ENCODE results near the gene FAM111B.
A peak's percentile ranks its signal among the peaks of the same experiment; 100 is the strongest.

Gene FAM111B

GRCh38 chr11:59137190-59137589, 30.2 kb downstream of the FAM111B start:
- FAIRE-seq, result no peak
- no peak for TF ChIP-seq POLR2A (IDR thresholded peaks at IDR 0.05; ENCODE audit: low read depth, low read length)
- no peak for DNase-seq (ENCODE audit: insufficient read length, low spot score)

GRCh38 chr11:59138643-59139042, 31.6 kb downstream of the FAM111B start:
- no peak for TF ChIP-seq POLR2A (IDR thresholded peaks at IDR 0.05; ENCODE audit: low read depth, low read length)
- no peak for DNase-seq (ENCODE audit: insufficient read length, low spot score)
- no peak for FAIRE-seq

DNA sequence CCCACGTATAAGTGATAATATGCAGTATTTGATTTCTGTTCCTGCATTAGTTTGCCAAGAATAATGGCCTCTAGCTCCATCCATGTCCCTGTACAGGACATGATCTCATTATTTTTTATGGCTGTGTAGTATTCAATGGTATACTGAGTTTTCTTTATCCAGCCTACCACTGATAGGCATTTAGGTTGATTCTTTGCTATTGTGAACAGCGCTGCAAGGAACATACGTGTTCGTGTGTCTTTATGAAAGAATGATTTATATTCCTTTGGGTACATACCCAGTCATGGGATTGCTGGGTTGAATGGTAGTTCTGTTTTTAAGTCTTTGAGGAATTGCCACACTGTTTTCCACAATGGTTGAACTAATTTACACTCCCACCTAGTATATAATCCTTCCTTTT, 34.2 kb downstream of the FAM111B start:
- no peak for FAIRE-seq
- TF ChIP-seq POLR2A (IDR thresholded peaks at IDR 0.05; ENCODE audit: low read depth, low read length), result no peak
- no peak for DNase-seq (ENCODE audit: insufficient read length, low spot score)

- no peak for TF ChIP-seq POLR2A (IDR thresholded peaks at IDR 0.05; ENCODE audit: low read depth, low read length)
- FAIRE-seq (no peak), DNase-seq (ENCODE audit: insufficient read length, low spot score) (no peak)
Measured at GRCh38 chr11:59141673-59142460, 34.8 kb downstream of the FAM111B start.

- peak; percentile 89 for FAIRE-seq
- peak; percentile 66 for TF ChIP-seq POLR2A (IDR thresholded peaks at IDR 0.05; ENCODE audit: low read depth, low read length)
- DNase-seq (ENCODE audit: insufficient read length, low spot score), result peak; percentile 77
Measured at GRCh38 chr11:59142530-59143507, 35.8 kb downstream of the FAM111B start, which contains the start of gene FAM111A. TSS of gene FAM111A (plus strand) at chr11:59142856. CDS start at chr11:59148873, 6,017 bp downstream.

GRCh38 chr11:59144096-59144495, 37.1 kb downstream of the FAM111B start:
- no peak for TF ChIP-seq POLR2A (IDR thresholded peaks at IDR 0.05; ENCODE audit: low read depth, low read length)
- no peak for DNase-seq (ENCODE audit: insufficient read length, low spot score)
- no peak for FAIRE-seq

DNA sequence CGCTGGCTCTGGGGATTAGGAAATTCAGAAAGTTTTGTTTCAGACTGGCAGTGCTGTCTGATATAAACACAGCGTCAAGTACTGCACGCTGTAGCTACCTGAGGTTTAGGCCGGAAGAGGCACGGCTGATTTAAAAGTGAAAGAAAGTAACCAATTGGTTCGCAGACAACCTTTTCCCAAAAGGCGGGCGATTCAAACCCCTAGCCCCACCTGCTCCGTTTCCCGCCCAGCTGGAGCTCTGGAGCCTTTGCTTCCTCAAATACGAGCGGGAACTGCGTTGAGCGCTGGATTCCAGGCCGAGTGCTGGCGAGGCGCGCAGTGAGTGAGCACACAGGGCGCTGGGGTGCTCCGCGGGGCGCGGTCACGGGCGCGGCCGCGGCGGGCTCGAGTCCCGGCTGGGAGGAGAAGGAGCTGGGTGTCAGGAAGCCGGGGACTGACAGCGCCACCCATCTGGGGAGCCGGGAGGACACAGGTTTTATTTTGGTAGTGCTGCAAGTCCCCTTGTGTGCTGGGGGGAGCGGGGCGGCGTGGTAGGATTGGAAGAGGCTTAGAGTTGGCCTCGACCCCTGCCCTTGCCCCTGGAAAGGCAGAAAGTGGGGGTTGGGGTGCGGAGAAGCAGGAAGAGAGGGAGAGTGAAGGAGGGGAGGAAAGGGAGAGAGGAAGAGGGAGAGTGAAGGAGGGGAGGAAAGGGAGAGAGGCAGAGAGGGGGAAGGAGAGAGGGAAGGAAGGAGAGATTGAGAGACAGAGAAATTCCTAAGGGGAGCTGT, 37.7 kb downstream of the FAM111B start:
- peak; percentile 50 for TF ChIP-seq POLR2A (IDR thresholded peaks at IDR 0.05; ENCODE audit: low read depth, low read length)
- peak; percentile 84 for FAIRE-seq

DNA sequence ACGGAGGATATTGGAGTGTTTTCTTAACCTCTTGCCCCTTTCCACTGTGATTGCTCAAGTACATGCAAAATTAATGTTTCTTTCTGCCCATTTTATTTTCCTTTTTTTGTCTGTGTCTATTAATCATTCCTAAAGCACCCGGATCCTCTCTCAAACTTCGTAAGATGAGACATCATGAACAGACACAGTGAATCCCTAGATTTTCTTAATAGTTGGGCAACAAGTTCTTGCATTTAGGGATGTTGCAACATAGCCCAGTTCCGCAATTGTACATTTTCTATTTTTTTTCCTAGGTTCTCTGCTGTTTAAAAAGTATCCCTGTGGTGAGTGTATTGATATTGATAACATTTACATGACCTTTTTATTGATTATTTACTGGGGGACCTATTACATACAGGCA, 38.5 kb downstream of the FAM111B start:
- no peak for FAIRE-seq
- DNase-seq (ENCODE audit: insufficient read length, low spot score), result no peak
- TF ChIP-seq POLR2A (IDR thresholded peaks at IDR 0.05; ENCODE audit: low read depth, low read length), result no peak

More for the DNA sequence above, 37.7 kb downstream of the FAM111B start:
- DNase-seq (ENCODE audit: insufficient read length, low spot score), result peak; percentile 50

GRCh38 chr11:59151761-59152160, 44.7 kb downstream of the FAM111B start:
- TF ChIP-seq POLR2A (IDR thresholded peaks at IDR 0.05; ENCODE audit: low read depth, low read length), result no peak
- DNase-seq (ENCODE audit: insufficient read length, low spot score), result no peak
- no peak for FAIRE-seq

GRCh38 chr11:59152312-59152951, 45.4 kb downstream of the FAM111B start:
- FAIRE-seq (no peak), DNase-seq (ENCODE audit: insufficient read length, low spot score) (no peak)
- TF ChIP-seq POLR2A (IDR thresholded peaks at IDR 0.05; ENCODE audit: low read depth, low read length), result no peak

- FAIRE-seq (no peak), DNase-seq (ENCODE audit: insufficient read length, low spot score) (no peak)
Measured at GRCh38 chr11:59154610-59155009, 47.6 kb downstream of the FAM111B start.

DNA sequence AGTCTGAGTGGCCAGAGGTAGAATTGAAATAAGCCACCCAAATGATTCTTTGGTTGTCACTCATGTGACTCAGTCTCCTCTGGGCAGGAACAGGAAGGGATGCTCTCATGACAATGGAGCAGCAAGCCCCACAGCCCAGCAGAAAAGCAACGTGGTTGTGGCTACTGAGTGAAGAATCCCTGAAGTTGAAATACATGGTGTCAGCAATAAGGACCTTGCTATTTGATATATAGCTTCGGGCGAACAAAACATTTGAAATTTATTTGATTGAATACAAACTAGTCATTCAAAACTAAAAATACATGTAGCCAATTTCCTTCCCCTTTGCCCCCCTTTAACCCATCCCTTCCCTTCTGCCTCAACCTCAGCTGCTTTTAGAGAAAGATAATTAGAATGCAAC, 50.4 kb downstream of the FAM111B start:
- DNase-seq (ENCODE audit: insufficient read length, low spot score), result no peak
- FAIRE-seq, result no peak
- TF ChIP-seq POLR2A (IDR thresholded peaks at IDR 0.05; ENCODE audit: low read depth, low read length), result no peak

More at GRCh38 chr11:59154610-59155009, 47.6 kb downstream of the FAM111B start:
- TF ChIP-seq POLR2A (IDR thresholded peaks at IDR 0.05; ENCODE audit: low read depth, low read length), result no peak

Measured in H54 (cell line).